Measurements from ENCODE around the gene SDK1.

DNA sequence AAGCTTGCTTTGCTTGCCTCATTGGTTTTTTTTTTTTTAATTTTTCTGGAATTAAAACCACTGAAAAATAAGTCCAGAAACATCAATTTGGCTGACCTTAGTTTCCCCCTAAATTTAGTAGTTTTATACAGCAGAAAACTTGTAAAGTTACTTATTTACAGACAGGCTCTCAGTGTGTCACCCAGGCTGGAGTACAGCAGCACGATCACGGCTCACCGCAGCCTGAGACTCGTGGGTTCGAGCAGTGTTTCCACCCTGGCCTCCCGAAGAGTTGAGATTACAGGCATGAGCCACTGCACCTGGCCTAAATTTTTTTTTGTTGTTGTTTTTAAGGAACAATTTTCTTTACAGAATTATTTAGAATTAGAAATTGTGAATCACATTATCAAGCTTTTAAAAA is 250.5 kb downstream of the SDK1 start:
- TF ChIP-seq ARNT (IDR thresholded peaks at IDR 0.05) (no peak), L3MBTL2 (conservative IDR thresholded peaks at IDR 0.05) (no peak), FOXM1 (IDR thresholded peaks at IDR 0.05; ENCODE audit: borderline replicate concordance) (no peak), SUZ12 (IDR thresholded peaks at IDR 0.05) (no peak), SP1 (IDR thresholded peaks at IDR 0.05) (no peak), LEF1 (IDR thresholded peaks at IDR 0.05; ENCODE audit: borderline replicate concordance) (no peak)
